HCT116 (cell line): ENCODE data around the gene VSIG4. TPM values are rescaled to one million over a fixed set of nuclear protein-coding genes. Genes with fewer than 3 reads are reported as not detected.

Experiments used
- ATAC-seq: fragments of 200-7000 bp; cut with Tn5 transposase; 2 replicates; pipeline ENCODE4 v1.9.1; 2020; ENCODE audit warnings: mild to moderate bottlenecking, moderate library complexity
- BruUV-seq: library from RNA; stranded (reverse); fragments of 400-500 nt; replicated peaks from 2 replicates; lab custom pipeline; 2021; lab: Mats Ljungman, UMichigan
- CTCF ChIA-PET: fragments of 300-600 bp; sonication (Branson Sonifier 250); formaldehyde crosslinking; loops from one replicate; lab custom pipeline; 2021; ENCODE audit warnings: antibody characterized with exemption; lab: Charles Lee
- POLR2A ChIA-PET: fragments of 300-600, 350-600 bp; sonication (Branson Sonifier 250); formaldehyde crosslinking; loops from one replicate; lab custom pipeline; 2021; ENCODE audit warnings: antibody characterized with exemption; lab: Charles Lee
- RAD21 ChIA-PET, 2 experiments: fragments of 300-600 bp; sonication (Branson Sonifier 250); formaldehyde crosslinking; loops; one replicate each; lab custom pipeline; 2023; ENCODE audit warnings: low total read pairs in 2 of 2; ENCODE audit not compliant: uncharacterized antibody in 2 of 2, unreplicated experiment in 2 of 2, low non-redundant PET in 1 of 2; lab: Charles Lee
- DNase-seq: peaks from one replicate; pipeline ENCODE4 v3.0.0-alpha.2; 2010; ENCODE audit warnings: low read depth, low spot score
- H2AFZ ChIP-seq: fragments of 200-600 bp; shearing (Covaris generic), sonication (generic); 2 replicates; pipeline ENCODE4 v1.6.1; 2017; ENCODE audit warnings: low read depth, mixed run types, mixed read lengths, antibody characterized with exemption, low read length; ENCODE audit not compliant: poor library complexity, severe bottlenecking
- H3K27ac ChIP-seq: 2 replicates; pipeline ENCODE4 v1.5.1; 2012; ENCODE audit warnings: low read depth, low read length
- H3K27me3 ChIP-seq: fragments of 200-600 bp; sonication (generic); 2 replicates; pipeline ENCODE4 v1.6.1; 2016; ENCODE audit warnings: mixed run types, low read length, mixed read lengths; ENCODE audit not compliant: insufficient read depth
- H3K36me3 ChIP-seq, 2 experiments: fragments of 200-500 bp in 1 of 2; fragments of 200-600 bp in 1 of 2; sonication (Bioruptor generic) in 1 of 2; sonication (generic) in 1 of 2; 2 replicates each; pipeline versions ENCODE4 v1.5.1 to v1.6.1; 2014 to 2016; ENCODE audit warnings: low read length in 2 of 2, inconsistent platforms in 1 of 2, mixed read lengths in 1 of 2, mixed run types in 1 of 2; ENCODE audit not compliant: insufficient read depth in 2 of 2, control insufficient read depth in 1 of 2
- H3K4me1 ChIP-seq, 2 experiments: fragments of 200-600 bp in 1 of 2; sonication (generic) in 1 of 2; 2 replicates each; pipeline versions ENCODE4 v1.5.1 to v1.6.1; 2012 to 2017; ENCODE audit warnings: low read length in 2 of 2, inconsistent platforms in 1 of 2, mild to moderate bottlenecking in 1 of 2, mixed read lengths in 1 of 2, mixed run types in 1 of 2, moderate library complexity in 1 of 2; ENCODE audit not compliant: insufficient read depth in 2 of 2, control insufficient read depth in 1 of 2
- H3K4me2 ChIP-seq: fragments of 200-600 bp; sonication (generic); 2 replicates; pipeline ENCODE4 v1.6.1; 2017; ENCODE audit warnings: mixed run types, low read length, mixed read lengths
- H3K4me3 ChIP-seq, 2 experiments: fragments of 200-600 bp in 1 of 2; sonication (generic) in 1 of 2; replicated peaks in 1 of 2; 2 replicates each; pipeline ENCODE4 v1.5.1; 2011 to 2016; ENCODE audit warnings: low read length in 2 of 2, control low read depth in 1 of 2, low read depth in 1 of 2, mild to moderate bottlenecking in 1 of 2, mixed read lengths in 1 of 2, mixed run types in 1 of 2
- H3K79me2 ChIP-seq: fragments of 200-600 bp; sonication (generic); 2 replicates; pipeline ENCODE4 v1.6.1; 2017; ENCODE audit warnings: mild to moderate bottlenecking, mixed run types, low read length, moderate library complexity, mixed read lengths; ENCODE audit not compliant: insufficient read depth
- H3K9ac ChIP-seq: fragments of 200-600 bp; sonication (generic); 2 replicates; pipeline ENCODE4 v1.6.1; 2016; ENCODE audit warnings: low read length, mixed read lengths
- H3K9me2 ChIP-seq: fragments of 200-600 bp; sonication (generic), shearing (Covaris generic); 2 replicates; pipeline ENCODE4 v1.6.1; 2017; ENCODE audit warnings: mixed run types, mild to moderate bottlenecking, moderate library complexity; ENCODE audit not compliant: insufficient read depth
- H3K9me3 ChIP-seq, 2 experiments: fragments of 200-500 bp in 1 of 2; fragments of 200-600 bp in 1 of 2; sonication (Bioruptor generic) in 1 of 2; sonication (generic) in 1 of 2; 2 replicates each; pipeline ENCODE4 v1.6.1; 2014 to 2017; ENCODE audit warnings: low read length in 2 of 2, mixed read lengths in 2 of 2, inconsistent platforms in 1 of 2, low read depth in 1 of 2, mild to moderate bottlenecking in 1 of 2, mixed run types in 1 of 2, moderate library complexity in 1 of 2; ENCODE audit not compliant: control insufficient read depth in 1 of 2, insufficient read depth in 1 of 2
- H4K20me1 ChIP-seq: fragments of 200-600 bp; sonication (generic), shearing (Covaris generic); 2 replicates; pipeline ENCODE4 v1.6.1; 2017; ENCODE audit warnings: mixed run types, mild to moderate bottlenecking, moderate library complexity; ENCODE audit not compliant: insufficient read depth
- CBX3 ChIP-seq: IDR thresholded peaks from 2 replicates; pipeline ENCODE4 v1.6.1; 2012; ENCODE audit warnings: low read depth
- CEBPB ChIP-seq: IDR thresholded peaks from 2 replicates; pipeline ENCODE4 v1.6.1; 2012; ENCODE audit warnings: low read depth
- EGR1 ChIP-seq: IDR thresholded peaks from 2 replicates; pipeline ENCODE4 v1.6.1; 2012; ENCODE audit warnings: low read depth
- ELF1 ChIP-seq: IDR thresholded peaks from 2 replicates; pipeline ENCODE4 v1.6.1; 2012; ENCODE audit warnings: low read depth, borderline replicate concordance
- EZH2phosphoT487 ChIP-seq: fragments of 200-600 bp; IDR thresholded peaks from 2 replicates; pipeline ENCODE4 v1.6.1; 2018; ENCODE audit warnings: antibody characterized with exemption, borderline replicate concordance
- FOSL1 ChIP-seq: IDR thresholded peaks from 2 replicates; pipeline ENCODE4 v1.6.1; 2012; ENCODE audit warnings: low read depth
- JUND ChIP-seq: IDR thresholded peaks from 2 replicates; pipeline ENCODE4 v1.6.1; 2012
- POLR2A ChIP-seq: IDR thresholded peaks from 2 replicates; pipeline ENCODE4 v1.7.0; 2011; ENCODE audit warnings: borderline replicate concordance; ENCODE audit not compliant: insufficient read depth, insufficient read length; ENCODE audit errors: extremely low read depth
- POLR2AphosphoS5 ChIP-seq: IDR thresholded peaks from 2 replicates; pipeline ENCODE4 v1.6.1; 2011; ENCODE audit warnings: mild to moderate bottlenecking, low read depth, low read length, moderate library complexity
- SIN3A ChIP-seq: IDR thresholded peaks from 2 replicates; pipeline ENCODE4 v1.6.1; 2012; ENCODE audit warnings: low read depth
- SP1 ChIP-seq: IDR thresholded peaks from 2 replicates; pipeline ENCODE4 v1.6.1; 2012; ENCODE audit warnings: low read depth
- TCF7L2 ChIP-seq: IDR thresholded peaks from 2 replicates; pipeline ENCODE4 v1.7.0; 2011; ENCODE audit warnings: borderline replicate concordance, inconsistent platforms; ENCODE audit not compliant: insufficient read depth, insufficient read length; ENCODE audit errors: extremely low read depth
- YY1 ChIP-seq: IDR thresholded peaks from 2 replicates; pipeline ENCODE4 v1.6.1; 2011; ENCODE audit warnings: low read length, low read depth, moderate library complexity, mild to moderate bottlenecking; ENCODE audit not compliant: insufficient replicate concordance; ENCODE audit errors: extremely low read depth
- ZBTB33 ChIP-seq: IDR thresholded peaks from 2 replicates; pipeline ENCODE4 v1.6.1; 2011; ENCODE audit warnings: mild to moderate bottlenecking, low read length, moderate library complexity; ENCODE audit not compliant: insufficient replicate concordance; ENCODE audit errors: extremely low read depth
- intact Hi-C: fragments of 100-400 bp; cut with micrococcal nuclease; formaldehyde crosslinking; loops from 2 replicates; pipeline ENCODE4 v1.10.0; 2022
- total RNA-seq: library from RNA; stranded (reverse); gene quantifications from one replicate; pipeline ENCODE4 v1.2.1, GENCODE V29; 2021; ENCODE audit not compliant: unreplicated experiment
- TF ChIP-seq, protein P1 (sequence below): IDR thresholded peaks from 2 replicates; pipeline ENCODE4 v1.6.1; 2012
- TF ChIP-seq, protein P2 (sequence below): IDR thresholded peaks from 2 replicates; pipeline ENCODE4 v1.6.1; 2012; ENCODE audit warnings: low read depth

The VSIG4 gene
- total RNA-seq, 1 experiment from 2014 or later = 0.59 TPM

DNA sequence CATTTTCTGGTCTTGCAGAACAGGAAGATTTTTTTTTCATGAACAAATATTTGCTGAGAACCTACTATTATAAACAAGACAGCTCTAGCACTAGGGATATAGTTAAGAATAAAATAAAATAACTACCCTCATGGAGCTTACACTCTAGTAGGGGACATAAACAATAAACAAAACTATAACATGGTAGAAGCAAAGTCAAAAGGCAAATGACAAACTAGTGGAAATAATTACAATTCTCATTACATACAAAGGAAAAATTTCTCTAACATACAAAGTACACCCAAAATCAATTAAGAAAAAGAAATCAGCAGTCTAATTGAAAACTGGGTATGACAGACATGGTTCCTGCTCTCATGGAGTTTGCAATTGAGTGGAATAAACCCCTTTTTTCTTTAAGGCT lies 32.0 kb downstream of the VSIG4 start:
- no peak overlapping the region for H3K27ac ChIP-seq
- no peaks in the 10 kb centered on the region for H3K27me3 ChIP-seq
- ATAC-seq = no peak
- intact Hi-C loops = no loop called here
- no peak for DNase-seq
- H3K79me2 ChIP-seq = no peaks in the 10 kb centered on the region
- no peak overlapping the region for H3K4me2 ChIP-seq
- H3K9me3 ChIP-seq = no peaks in the 10 kb centered on the region
- POLR2A ChIA-PET = no interaction called here
- no TSS peak for BruUV-seq
- no peak overlapping the region for H3K9ac ChIP-seq
- no peaks in the 10 kb centered on the region for H3K36me3 ChIP-seq
- no peaks in the 10 kb centered on the region for H3K4me1 ChIP-seq
- RAD21 ChIA-PET = no interaction called here
- no peaks in the 10 kb centered on the region for H4K20me1 ChIP-seq
- no peak overlapping the region for H2AFZ ChIP-seq
- no peaks in the 10 kb centered on the region for H3K9me2 ChIP-seq
- H3K4me3 ChIP-seq = no peak overlapping the region
- CTCF ChIA-PET = no interaction called here
- TF ChIP-seq FOSL1 (no peak), POLR2AphosphoS5 (no peak)
- TF ChIP-seq, all 23 proteins: peak for 0

DNA sequence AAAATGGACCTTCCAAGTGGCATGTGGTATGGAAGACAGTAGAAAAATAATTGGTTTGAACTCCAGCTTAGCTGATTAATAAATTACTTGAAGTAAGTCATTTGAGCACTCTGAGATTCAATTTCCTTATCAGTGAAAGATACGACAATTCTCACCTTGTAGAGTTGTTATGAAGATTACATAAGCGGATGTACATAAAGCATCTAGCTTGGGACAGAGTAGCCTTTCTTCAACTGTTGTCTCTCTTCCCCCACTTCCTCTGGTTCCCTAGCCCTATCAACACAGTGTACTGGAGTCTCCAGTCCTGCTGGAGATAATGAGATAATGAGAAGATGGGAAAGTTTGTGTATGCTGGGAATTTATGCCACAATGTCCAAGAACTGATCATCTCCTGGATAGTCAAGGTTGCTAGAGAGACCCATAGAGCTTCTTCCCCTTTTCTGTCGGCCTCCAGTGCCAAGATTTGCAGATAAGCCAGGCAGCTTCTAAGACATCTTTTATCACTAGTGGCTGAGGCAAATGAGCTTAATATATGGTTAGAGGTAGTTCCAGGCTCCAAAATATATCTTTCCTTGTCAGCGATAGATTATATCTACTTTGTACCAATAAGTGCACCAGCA lies 33.9 kb downstream of the VSIG4 start:
- H3K4me2 ChIP-seq = no peak overlapping the region
- ChIA-PET POLR2A (no interaction called here), CTCF (no interaction called here), RAD21 (no interaction called here)
- TF ChIP-seq CBX3 = no peak
- TF ChIP-seq CEBPB = no peak
- no peak for TF ChIP-seq FOSL1
- TF ChIP-seq, protein P1, sequence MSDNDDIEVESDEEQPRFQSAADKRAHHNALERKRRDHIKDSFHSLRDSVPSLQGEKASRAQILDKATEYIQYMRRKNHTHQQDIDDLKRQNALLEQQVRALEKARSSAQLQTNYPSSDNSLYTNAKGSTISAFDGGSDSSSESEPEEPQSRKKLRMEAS = no peak
- no peak for TF ChIP-seq ZBTB33
- no peak for TF ChIP-seq EGR1
- TF ChIP-seq ELF1 = no peak
- TF ChIP-seq JUND = no peak
- TF ChIP-seq POLR2A = no peak
- TF ChIP-seq, protein P2, sequence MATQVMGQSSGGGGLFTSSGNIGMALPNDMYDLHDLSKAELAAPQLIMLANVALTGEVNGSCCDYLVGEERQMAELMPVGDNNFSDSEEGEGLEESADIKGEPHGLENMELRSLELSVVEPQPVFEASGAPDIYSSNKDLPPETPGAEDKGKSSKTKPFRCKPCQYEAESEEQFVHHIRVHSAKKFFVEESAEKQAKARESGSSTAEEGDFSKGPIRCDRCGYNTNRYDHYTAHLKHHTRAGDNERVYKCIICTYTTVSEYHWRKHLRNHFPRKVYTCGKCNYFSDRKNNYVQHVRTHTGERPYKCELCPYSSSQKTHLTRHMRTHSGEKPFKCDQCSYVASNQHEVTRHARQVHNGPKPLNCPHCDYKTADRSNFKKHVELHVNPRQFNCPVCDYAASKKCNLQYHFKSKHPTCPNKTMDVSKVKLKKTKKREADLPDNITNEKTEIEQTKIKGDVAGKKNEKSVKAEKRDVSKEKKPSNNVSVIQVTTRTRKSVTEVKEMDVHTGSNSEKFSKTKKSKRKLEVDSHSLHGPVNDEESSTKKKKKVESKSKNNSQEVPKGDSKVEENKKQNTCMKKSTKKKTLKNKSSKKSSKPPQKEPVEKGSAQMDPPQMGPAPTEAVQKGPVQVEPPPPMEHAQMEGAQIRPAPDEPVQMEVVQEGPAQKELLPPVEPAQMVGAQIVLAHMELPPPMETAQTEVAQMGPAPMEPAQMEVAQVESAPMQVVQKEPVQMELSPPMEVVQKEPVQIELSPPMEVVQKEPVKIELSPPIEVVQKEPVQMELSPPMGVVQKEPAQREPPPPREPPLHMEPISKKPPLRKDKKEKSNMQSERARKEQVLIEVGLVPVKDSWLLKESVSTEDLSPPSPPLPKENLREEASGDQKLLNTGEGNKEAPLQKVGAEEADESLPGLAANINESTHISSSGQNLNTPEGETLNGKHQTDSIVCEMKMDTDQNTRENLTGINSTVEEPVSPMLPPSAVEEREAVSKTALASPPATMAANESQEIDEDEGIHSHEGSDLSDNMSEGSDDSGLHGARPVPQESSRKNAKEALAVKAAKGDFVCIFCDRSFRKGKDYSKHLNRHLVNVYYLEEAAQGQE = no peak
- no peak for TF ChIP-seq SIN3A
- TF ChIP-seq YY1 = no peak
- TF ChIP-seq SP1 = no peak
- no peak for TF ChIP-seq TCF7L2
- no peak for TF ChIP-seq EZH2phosphoT487
- no peak for ATAC-seq
- H3K36me3 ChIP-seq = no peaks in the 10 kb centered on the region
- no peaks in the 10 kb centered on the region for H4K20me1 ChIP-seq
- DNase-seq = no peak
- no peak overlapping the region for H3K9ac ChIP-seq
- H3K27me3 ChIP-seq = no peaks in the 10 kb centered on the region
- no TSS peak for BruUV-seq
- no peaks in the 10 kb centered on the region for H3K9me3 ChIP-seq
- no peaks in the 10 kb centered on the region for H3K9me2 ChIP-seq
- H2AFZ ChIP-seq = no peak overlapping the region
- H3K79me2 ChIP-seq = no peaks in the 10 kb centered on the region
- H3K27ac ChIP-seq = no peak overlapping the region
- no peak overlapping the region for H3K4me3 ChIP-seq
- H3K4me1 ChIP-seq = no peaks in the 10 kb centered on the region
- intact Hi-C loops = no loop called here
